IMR-90 (cell line): ENCODE results near the gene CFAP299. TPM values are rescaled to one million over a fixed set of nuclear protein-coding genes. Genes with fewer than 3 reads are reported as not detected.

Source experiments
- ATAC-seq: fragments of 200-7000 bp; cut with Tn5 transposase; 2 replicates; pipeline ENCODE4 v1.9.1; 2020; ENCODE audit warnings: low read depth, mild to moderate bottlenecking, moderate library complexity
- BruUV-seq: library from RNA; stranded (reverse); fragments of 400-500 nt; replicated peaks from 2 replicates; lab custom pipeline; 2021; lab: Mats Ljungman, UMichigan
- CTCF ChIA-PET: fragments of 300-600 bp; formaldehyde crosslinking; extraction: SDS; loops from one replicate; lab custom pipeline; 2021; ENCODE audit warnings: antibody characterized with exemption; lab: Yijun Ruan, JAX
- POLR2A ChIA-PET: fragments of 300-600 bp; sonication (Branson Sonifier 250); formaldehyde crosslinking; loops from one replicate; lab custom pipeline; 2022; ENCODE audit warnings: antibody characterized with exemption; ENCODE audit not compliant: unreplicated experiment; lab: Charles Lee
- DNase-seq: peaks from one replicate; pipeline ENCODE4 v3.0.0; 2013
- H2AFZ ChIP-seq: replicated peaks from 2 replicates; pipeline ENCODE3; 2013; ENCODE audit warnings: low read length, mild to moderate bottlenecking; ENCODE audit not compliant: poor library complexity
- H2AK5ac ChIP-seq: 2 replicates; pipeline ENCODE4 v1.6.1; 2013; ENCODE audit warnings: low read depth, low read length, inconsistent platforms
- H2AK9ac ChIP-seq: replicated peaks from 2 replicates; pipeline ENCODE3; 2013; ENCODE audit warnings: mild to moderate bottlenecking, low read depth, low read length, moderate library complexity; ENCODE audit not compliant: poor library complexity
- H2BK120ac ChIP-seq: 2 replicates; pipeline ENCODE4 v1.6.1; 2013; ENCODE audit warnings: low read depth, low read length, inconsistent platforms
- H2BK15ac ChIP-seq: 3 replicates; pipeline ENCODE4 v1.6.1; 2013; ENCODE audit warnings: low read depth, low read length, inconsistent platforms
- H2BK20ac ChIP-seq: 2 replicates; pipeline ENCODE4 v1.6.1; 2013; ENCODE audit warnings: low read depth, mild to moderate bottlenecking, inconsistent platforms, low read length, moderate library complexity
- H2BK5ac ChIP-seq: 2 replicates; pipeline ENCODE4 v1.6.1; 2013; ENCODE audit warnings: mild to moderate bottlenecking, low read depth, low read length, inconsistent platforms; ENCODE audit not compliant: poor library complexity, severe bottlenecking
- H3K14ac ChIP-seq: replicated peaks from 2 replicates; pipeline ENCODE4 v1.6.1; 2013; ENCODE audit warnings: low read depth, low read length, inconsistent platforms
- H3K18ac ChIP-seq: 2 replicates; pipeline ENCODE4 v1.6.1; 2013; ENCODE audit warnings: low read depth, low read length, control low read depth
- H3K23ac ChIP-seq: 2 replicates; pipeline ENCODE4 v1.6.1; 2013; ENCODE audit warnings: low read depth, low read length, inconsistent platforms
- H3K27ac ChIP-seq: 2 replicates; pipeline ENCODE4 v1.5.1; 2013; ENCODE audit warnings: mild to moderate bottlenecking, control low read depth, low read length; ENCODE audit not compliant: insufficient read depth
- H3K27me3 ChIP-seq: 2 replicates; pipeline ENCODE4 v1.6.1; 2013; ENCODE audit warnings: low read length; ENCODE audit not compliant: control insufficient read depth, insufficient read depth
- H3K36me3 ChIP-seq: 2 replicates; pipeline ENCODE4 v1.6.1; 2013; ENCODE audit warnings: low read length, mixed read lengths; ENCODE audit not compliant: control insufficient read depth, insufficient read depth
- H3K4ac ChIP-seq: 2 replicates; pipeline ENCODE4 v1.6.1; 2013; ENCODE audit warnings: low read depth, low read length, inconsistent platforms
- H3K4me1 ChIP-seq: 2 replicates; pipeline ENCODE4 v1.6.1; 2013; ENCODE audit warnings: low read length, mixed read lengths; ENCODE audit not compliant: control insufficient read depth, insufficient read depth
- H3K4me2 ChIP-seq: 2 replicates; pipeline ENCODE4 v1.6.1; 2013; ENCODE audit warnings: low read depth, mild to moderate bottlenecking, control low read depth, low read length, moderate library complexity
- H3K4me3 ChIP-seq: 2 replicates; pipeline ENCODE4 v1.5.1; 2013; ENCODE audit warnings: low read depth, mild to moderate bottlenecking, control low read depth, low read length, moderate library complexity; ENCODE audit not compliant: insufficient read depth
- H3K56ac ChIP-seq: 2 replicates; pipeline ENCODE4 v1.6.1; 2013; ENCODE audit warnings: low read length, inconsistent platforms; ENCODE audit not compliant: insufficient read depth; ENCODE audit errors: extremely low read depth
- H3K79me1 ChIP-seq, 2 experiments: 2 replicates each; pipeline ENCODE4 v1.6.1; 2013; ENCODE audit warnings: low read length in 2 of 2, inconsistent platforms in 1 of 2, low read depth in 1 of 2
- H3K9ac ChIP-seq: 2 replicates; pipeline ENCODE4 v1.6.1; 2013; ENCODE audit warnings: low read depth, low read length, control low read depth
- H3K9me1 ChIP-seq: 2 replicates; pipeline ENCODE4 v1.6.1; 2013; ENCODE audit warnings: low read length, inconsistent platforms; ENCODE audit not compliant: insufficient read depth
- H3K9me3 ChIP-seq: 2 replicates; pipeline ENCODE4 v1.6.1; 2013; ENCODE audit warnings: low read length; ENCODE audit not compliant: control insufficient read depth, insufficient read depth
- H4K20me1 ChIP-seq: 2 replicates; pipeline ENCODE4 v1.6.1; 2013; ENCODE audit warnings: low read length, inconsistent platforms; ENCODE audit not compliant: insufficient read depth
- H4K5ac ChIP-seq: 2 replicates; pipeline ENCODE4 v1.6.1; 2013; ENCODE audit warnings: mild to moderate bottlenecking, low read depth, low read length, control low read depth
- H4K8ac ChIP-seq, 2 experiments: 2 replicates each; pipeline ENCODE4 v1.6.1; 2013; ENCODE audit warnings: low read depth in 2 of 2, low read length in 2 of 2, control low read depth in 1 of 2, inconsistent platforms in 1 of 2
- H4K91ac ChIP-seq: 2 replicates; pipeline ENCODE4 v1.6.1; 2013; ENCODE audit warnings: low read depth, low read length, inconsistent platforms; ENCODE audit not compliant: insufficient read depth
- MAZ ChIP-seq: IDR thresholded peaks from 2 replicates; pipeline ENCODE4 v1.6.1; 2012; ENCODE audit warnings: low read depth, mild to moderate bottlenecking, low read length, improper control_type of control experiment, moderate library complexity, borderline replicate concordance
- MXI1 ChIP-seq: IDR thresholded peaks from 2 replicates; pipeline ENCODE4 v1.6.1; 2012; ENCODE audit warnings: low read depth, mild to moderate bottlenecking, low read length, moderate library complexity, borderline replicate concordance
- WGBS, 2 experiments: methylation state at CpG; one replicate each; pipeline versions ENCODE4 v1.1.5 to v1.1.7; 2013; ENCODE audit warnings: missing lambda C conversion rate in 2 of 2; ENCODE audit not compliant: insufficient read length in 1 of 2; ENCODE audit errors: extremely low coverage in 2 of 2; 5-methylcytosine and 5-hydroxymethylcytosine counted together
- dilution Hi-C: fragments of 300-500 bp; cut with HindIII; formaldehyde crosslinking; loops from one replicate; pipeline ENCODE4 v1.14.3; 2018; ENCODE audit warnings: low sequenced_read_pairs; ENCODE audit not compliant: unreplicated experiment
- in situ Hi-C: fragments of 300-500 bp; cut with MboI; formaldehyde crosslinking; loops from 3 replicates; pipeline ENCODE4 v1.14.3; 2019; ENCODE audit warnings: low sequenced_read_pairs, inconsistent platforms, mixed read lengths
- intact Hi-C: fragments of 100-400 bp; cut with micrococcal nuclease; formaldehyde crosslinking; loops from 2 replicates; pipeline ENCODE4 v1.10.0; 2022
- polyA plus RNA-seq, 3 experiments: library from polyadenylated mRNA; depleted of rRNA; stranded (reverse); fragments of >200 nt; gene quantifications; 2 replicates each; pipeline ENCODE4 v1.2.3, GENCODE V29; 2012; ENCODE audit warnings: low replicate concordance in 1 of 3
- total RNA-seq: library from RNA; depleted of rRNA; stranded (reverse); fragments of >200 nt; gene quantifications from 2 replicates; pipeline ENCODE4 v1.2.3, GENCODE V29; 2012

The CFAP299 gene
- total and polyA plus RNA-seq, 2 of the 4 experiments (the other 2 are of a cell fraction): 1.0 to 1.1 TPM

GRCh38 chr4:80367737-80368136, 32.2 kb downstream of the CFAP299 start:
- no peak overlapping the region for H2BK15ac ChIP-seq
- no peak overlapping the region for H3K4me3 ChIP-seq
- H3K4me2 ChIP-seq: no peak overlapping the region
- no peak overlapping the region for H3K56ac ChIP-seq
- 71% methylated on average over 1 of the region's 2 CpGs; no CpG with 5 or more reads in 1 of the 2 experiments for WGBS, 2 experiments
- no peak overlapping the region for H3K23ac ChIP-seq
- H3K14ac ChIP-seq: no peak overlapping the region
- H3K9ac ChIP-seq: no peak overlapping the region
- no peak for ATAC-seq
- H3K27me3 ChIP-seq: no peaks in the 10 kb centered on the region
- dilution Hi-C loops (loop anchor here (25.0 kb wide), 1 partner anchor 620 kb away; no protein-coding TSS in a partner anchor), in situ Hi-C loops (no loop called here), intact Hi-C loops (loop anchor here (2.0 to 10.0 kb wide), 3 partner anchors 247 to 1835 kb away; no protein-coding TSS in a partner anchor)
- H3K27ac ChIP-seq: no peak overlapping the region
- peaks cover 7% of the 10 kb centered on the region for H3K9me3 ChIP-seq
- H4K20me1 ChIP-seq: no peaks in the 10 kb centered on the region
- H4K8ac ChIP-seq: no peak overlapping the region
- no peak overlapping the region for H4K91ac ChIP-seq
- H3K9me1 ChIP-seq: no peaks in the 10 kb centered on the region
- no peak overlapping the region for H2AK9ac ChIP-seq
- ChIA-PET POLR2A (no interaction called here), CTCF (interaction anchor here (0.6 to 0.9 kb wide), 2 partner anchors 407 to 672 kb away, joined by 3 to 4 read pairs; no protein-coding TSS in a partner anchor)
- no TSS peak for BruUV-seq
- DNase-seq: peak; percentile 65
- no peak overlapping the region for H2BK20ac ChIP-seq
- H3K36me3 ChIP-seq: no peaks in the 10 kb centered on the region
- TF ChIP-seq MXI1: no peak
- TF ChIP-seq MAZ: no peak
- H3K4me1 ChIP-seq: no peaks in the 10 kb centered on the region
- H4K5ac ChIP-seq: no peak overlapping the region
- no peak overlapping the region for H3K18ac ChIP-seq
- H3K79me1 ChIP-seq: no peaks in the 10 kb centered on the region
- no peak overlapping the region for H2AFZ ChIP-seq
- no peak overlapping the region for H3K4ac ChIP-seq
- H2AK5ac ChIP-seq: no peak overlapping the region
- no peak overlapping the region for H2BK5ac ChIP-seq
- H2BK120ac ChIP-seq: no peak overlapping the region
